Mesenchymal stem cell (in vitro differentiated cells and primary cell): ENCODE measurements around the gene FSCN2.
A peak's percentile ranks its signal among the peaks of the same experiment; 100 is the strongest.

ENCODE experiments used
- DNase-seq: peaks from one replicate; pipeline ENCODE4 v3.0.0-alpha.2; 2013
- H2AFZ ChIP-seq: one replicate; pipeline ENCODE4 v1.6.1; 2013; ENCODE audit warnings: low read depth, mild to moderate bottlenecking, control low read depth, inconsistent platforms, low read length, moderate library complexity
- H2AK5ac ChIP-seq: 2 replicates; pipeline ENCODE4 v1.6.1; 2013; ENCODE audit warnings: low read length, moderate library complexity, mild to moderate bottlenecking, inconsistent platforms; ENCODE audit not compliant: severe bottlenecking
- H2BK120ac ChIP-seq: one replicate; pipeline ENCODE4 v1.6.1; 2013; ENCODE audit warnings: low read depth, mild to moderate bottlenecking, inconsistent platforms, low read length, moderate library complexity
- H2BK12ac ChIP-seq, 2 experiments: one replicate each; pipeline ENCODE4 v1.6.1; 2013; ENCODE audit warnings: inconsistent platforms in 2 of 2, low read length in 2 of 2, mild to moderate bottlenecking in 2 of 2, moderate library complexity in 2 of 2, control low read depth in 1 of 2
- H2BK15ac ChIP-seq: one replicate; pipeline ENCODE4 v1.6.1; 2013; ENCODE audit warnings: mild to moderate bottlenecking, low read depth, inconsistent platforms; ENCODE audit not compliant: poor library complexity, severe bottlenecking
- H2BK5ac ChIP-seq: 2 replicates; pipeline ENCODE4 v1.6.1; 2013; ENCODE audit warnings: low read depth, mild to moderate bottlenecking, low read length, control low read depth, inconsistent platforms; ENCODE audit not compliant: poor library complexity, severe bottlenecking
- H3K14ac ChIP-seq, 2 experiments: one replicate each; pipeline ENCODE4 v1.6.1; 2013; ENCODE audit warnings: inconsistent platforms in 2 of 2, low read length in 2 of 2, control low read depth in 1 of 2, mild to moderate bottlenecking in 1 of 2, moderate library complexity in 1 of 2
- H3K18ac ChIP-seq, 2 experiments: one replicate each; pipeline ENCODE4 v1.6.1; 2013; ENCODE audit warnings: inconsistent platforms in 2 of 2, low read length in 2 of 2, control low read depth in 1 of 2, low read depth in 1 of 2, mild to moderate bottlenecking in 1 of 2
- H3K23ac ChIP-seq, 2 experiments: one replicate each; pipeline ENCODE4 v1.6.1; 2013; ENCODE audit warnings: inconsistent platforms in 2 of 2, low read length in 2 of 2, mild to moderate bottlenecking in 2 of 2, moderate library complexity in 2 of 2, control low read depth in 1 of 2
- H3K27ac ChIP-seq: 2 replicates; pipeline ENCODE4 v1.5.1; 2013; ENCODE audit warnings: mild to moderate bottlenecking, moderate library complexity, low read length, control low read depth, inconsistent platforms; ENCODE audit not compliant: poor library complexity, severe bottlenecking
- H3K27me3 ChIP-seq, 2 experiments: 2 replicates each; pipeline versions ENCODE4 v1.6.1 to v1.7.0; 2013; ENCODE audit warnings: low read length in 2 of 2, mild to moderate bottlenecking in 2 of 2, moderate library complexity in 2 of 2, control low read depth in 1 of 2, inconsistent platforms in 1 of 2; ENCODE audit not compliant: control insufficient read depth in 1 of 2, insufficient read depth in 1 of 2
- H3K36me3 ChIP-seq, 2 experiments: 2 replicates each; pipeline versions ENCODE4 v1.6.1 to v1.7.0; 2013; ENCODE audit warnings: low read length in 2 of 2, control low read depth in 1 of 2, inconsistent platforms in 1 of 2, low read depth in 1 of 2, mild to moderate bottlenecking in 1 of 2; ENCODE audit not compliant: insufficient read depth in 2 of 2, control insufficient read depth in 1 of 2
- H3K4ac ChIP-seq, 2 experiments: one replicate each; pipeline ENCODE4 v1.6.1; 2013; ENCODE audit warnings: inconsistent platforms in 2 of 2, low read length in 2 of 2, mild to moderate bottlenecking in 2 of 2, moderate library complexity in 2 of 2, control low read depth in 1 of 2, low read depth in 1 of 2
- H3K4me1 ChIP-seq: 2 replicates; pipeline ENCODE4 v1.6.1; 2013; ENCODE audit warnings: low read depth, low read length, control low read depth; ENCODE audit not compliant: control insufficient read depth, insufficient read depth
- H3K4me2 ChIP-seq: 2 replicates; pipeline ENCODE4 v1.6.1; 2013; ENCODE audit warnings: low read length, mild to moderate bottlenecking, inconsistent platforms; ENCODE audit not compliant: poor library complexity, severe bottlenecking
- H3K4me3 ChIP-seq, 2 experiments: 2 replicates each; pipeline versions ENCODE4 v1.5.1 to v1.7.0; 2013; ENCODE audit warnings: low read length in 2 of 2, mild to moderate bottlenecking in 2 of 2, control low read depth in 1 of 2, low read depth in 1 of 2; ENCODE audit not compliant: insufficient read depth in 1 of 2
- H3K79me1 ChIP-seq: replicated peaks from 2 replicates; pipeline ENCODE4 v1.6.1; 2013; ENCODE audit warnings: mild to moderate bottlenecking, control low read depth, low read length, inconsistent platforms; ENCODE audit not compliant: poor library complexity, severe bottlenecking
- H3K9ac ChIP-seq: 2 replicates; pipeline ENCODE4 v1.7.0; 2013; ENCODE audit warnings: mild to moderate bottlenecking, low read length, moderate library complexity
- H3K9me3 ChIP-seq: 2 replicates; pipeline ENCODE4 v1.7.0; 2013; ENCODE audit warnings: mild to moderate bottlenecking, low read length; ENCODE audit not compliant: control insufficient read depth
- H4K8ac ChIP-seq: one replicate; pipeline ENCODE4 v1.6.1; 2013; ENCODE audit warnings: inconsistent platforms, mild to moderate bottlenecking, low read length, moderate library complexity
- H4K91ac ChIP-seq: one replicate; pipeline ENCODE4 v1.6.1; 2013; ENCODE audit warnings: mild to moderate bottlenecking, low read length, inconsistent platforms
- WGBS: methylation state at CpG from one replicate; pipeline ENCODE4 v1.1.7; 2013; ENCODE audit warnings: mixed read lengths; 5-methylcytosine and 5-hydroxymethylcytosine counted together

FSCN2 gene

GRCh38 chr17:81515530-81516041, 12.6 kb upstream of the FSCN2 start:
- H3K14ac ChIP-seq = peak overlapping the region in 1 of 2 experiments; percentile 98

GRCh38 chr17:81516439-81516838, 11.7 kb upstream of the FSCN2 start:
- DNase-seq = no peak
- Histone ChIP-seq H2BK5ac (no peak overlapping the region), H3K4me1 (peaks cover 51% of the 10 kb centered on the region), H3K9me3 (no peaks in the 10 kb centered on the region), H3K79me1 (peaks cover 4% of the 10 kb centered on the region), H3K27me3 (no peaks in the 10 kb centered on the region), H2AK5ac (peak overlapping the region; percentile 95), H4K8ac (peak overlapping the region; percentile 16), H2BK15ac (peak overlapping the region; percentile 68), H3K18ac (peak overlapping the region; percentile 17 to 59), H3K4me2 (peak overlapping the region; percentile 94), H2BK120ac (no peak overlapping the region), H3K4me3 (peak overlapping the region; percentile 45 to 92), H3K23ac (no peak overlapping the region), H3K27ac (peak overlapping the region; percentile 98), H3K14ac (peak overlapping the region; percentile 27 to 46), H3K4ac (peak overlapping the region in 1 of 2 experiments; percentile 80), H2BK12ac (peak overlapping the region in 1 of 2 experiments; percentile 59), H3K9ac (peak overlapping the region; percentile 94), H4K91ac (peak overlapping the region; percentile 72), H2AFZ (no peak overlapping the region), H3K36me3 (peaks cover 7 to 30% of the 10 kb centered on the region in 2 experiments)
- WGBS = 89% methylated on average over 4 of the region's 4 CpGs

More at GRCh38 chr17:81515530-81516041, 12.6 kb upstream of the FSCN2 start:
- Histone ChIP-seq H2BK12ac (peak overlapping the region; percentile 7 to 80), H4K91ac (peak overlapping the region; percentile 93), H2BK5ac (peak overlapping the region; percentile 99), H3K4me2 (peak overlapping the region; percentile 94), H3K9me3 (no peaks in the 10 kb centered on the region), H4K8ac (peak overlapping the region; percentile 33), H2AK5ac (peak overlapping the region; percentile 81), H2AFZ (peak overlapping the region; percentile 20), H3K36me3 (peaks cover 16 to 38% of the 10 kb centered on the region in 2 experiments), H3K27ac (peak overlapping the region; percentile 98), H3K18ac (peak overlapping the region; percentile 46 to 86), H3K4ac (peak overlapping the region; percentile 42 to 99), H2BK15ac (peak overlapping the region; percentile 15), H3K4me1 (peaks cover 50% of the 10 kb centered on the region), H3K23ac (peak overlapping the region in 1 of 2 experiments; percentile 68), H3K27me3 (no peaks in the 10 kb centered on the region), H3K4me3 (peak overlapping the region; percentile 83 to 92), H2BK120ac (peak overlapping the region; percentile 94), H3K79me1 (peaks cover 4% of the 10 kb centered on the region), H3K9ac (peak overlapping the region; percentile 94)
- WGBS = 56% methylated on average over 18 of the region's 19 CpGs
- no peak for DNase-seq

GRCh38 chr17:81517009-81517338, 11.2 kb upstream of the FSCN2 start:
- Histone ChIP-seq H3K9me3 (no peaks in the 10 kb centered on the region), H2AFZ (no peak overlapping the region), H2BK5ac (peak overlapping the region; percentile 36), H3K18ac (no peak overlapping the region), H3K4me2 (peak overlapping the region; percentile 94), H3K4me3 (peak overlapping the region; percentile 30 to 92), H4K8ac (peak overlapping the region; percentile 67), H3K4ac (peak overlapping the region in 1 of 2 experiments; percentile 44), H3K36me3 (peaks cover 3 to 25% of the 10 kb centered on the region in 2 experiments), H3K4me1 (peaks cover 51% of the 10 kb centered on the region), H3K27me3 (no peaks in the 10 kb centered on the region), H3K9ac (peak overlapping the region; percentile 94), H2BK120ac (no peak overlapping the region), H2BK12ac (peak overlapping the region in 1 of 2 experiments; percentile 5), H4K91ac (no peak overlapping the region), H3K14ac (peak overlapping the region in 1 of 2 experiments; percentile 55), H3K79me1 (peaks cover 4% of the 10 kb centered on the region), H2AK5ac (peak overlapping the region; percentile 95), H3K23ac (no peak overlapping the region), H2BK15ac (peak overlapping the region; percentile 80), H3K27ac (peak overlapping the region; percentile 98)
- DNase-seq = no peak
- 90% methylated on average over 9 of the region's 9 CpGs for WGBS

GRCh38 chr17:81517339-81518112, 10.7 kb upstream of the FSCN2 start:
- Histone ChIP-seq H3K36me3 (peaks cover 3 to 21% of the 10 kb centered on the region in 2 experiments), H3K18ac (peak overlapping the region in 1 of 2 experiments; percentile 26), H3K9me3 (no peaks in the 10 kb centered on the region), H2BK5ac (peak overlapping the region; percentile 36), H2BK120ac (peak overlapping the region; percentile 11), H3K4me3 (peak overlapping the region; percentile 30 to 92), H3K4me1 (peaks cover 53% of the 10 kb centered on the region), H2BK12ac (peak overlapping the region; percentile 49 to 51), H2BK15ac (peak overlapping the region; percentile 26), H2AK5ac (peak overlapping the region; percentile 90), H3K4ac (peak overlapping the region; percentile 44 to 75), H4K91ac (peak overlapping the region; percentile 67), H3K79me1 (peaks cover 4% of the 10 kb centered on the region), H3K9ac (peak overlapping the region; percentile 63), H4K8ac (peak overlapping the region; percentile 76), H2AFZ (no peak overlapping the region), H3K14ac (peak overlapping the region in 1 of 2 experiments; percentile 55), H3K27ac (peak overlapping the region; percentile 98), H3K4me2 (peak overlapping the region; percentile 95), H3K27me3 (peaks cover 0 to 1% of the 10 kb centered on the region in 2 experiments), H3K23ac (peak overlapping the region in 1 of 2 experiments; percentile 51)
- DNase-seq = peak; percentile 68
- WGBS = 43% methylated on average over 24 of the region's 24 CpGs
